ENCODE measurements around the gene FIP1L1.

Gene FIP1L1

GRCh38 chr4:53507671-53508286 is 130.3 kb downstream of the FIP1L1 start:
- no peak for DNase-seq

DNA sequence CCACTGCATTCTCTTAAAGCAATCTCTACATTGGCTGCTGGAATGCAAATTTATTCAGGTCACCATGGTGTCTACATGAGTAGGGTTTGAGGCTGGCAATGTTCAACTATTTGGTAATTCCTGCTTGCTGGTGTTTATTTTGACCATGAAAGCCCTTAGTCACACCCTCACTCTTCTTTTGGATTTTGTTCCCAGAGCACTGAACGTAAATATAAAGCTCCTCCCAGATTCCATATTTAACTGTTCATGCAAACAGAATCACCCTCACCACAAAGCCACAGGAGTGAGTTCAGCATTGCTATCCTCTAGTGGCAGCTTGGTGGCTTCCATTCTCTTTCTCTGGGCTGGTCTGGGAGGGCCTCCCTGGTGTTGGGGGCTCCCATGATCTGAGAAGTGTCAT is 131.0 kb downstream of the FIP1L1 start:
- no peak for DNase-seq

GRCh38 chr4:53510321-53510720 is 132.9 kb downstream of the FIP1L1 start:
- DNase-seq, result no peak

All from suppressor macrophage (primary cell).